Measurements from ENCODE around the gene NBAS.

The NBAS gene

GRCh38 chr2:15363734-15364133, 197.4 kb downstream of the NBAS start:
- no peak for TF ChIP-seq POLR2AphosphoS5 (IDR thresholded peaks at IDR 0.05; ENCODE audit: low read depth, low read length)
- no peak for TF ChIP-seq TAF1 (IDR thresholded peaks at IDR 0.05; ENCODE audit: borderline replicate concordance, low read depth, low read length)
- no peak for TF ChIP-seq POLR2A (IDR thresholded peaks at IDR 0.05; ENCODE audit: low read depth, low read length)
- DNase-seq (ENCODE audit: insufficient read length) = no peak
- no peak for FAIRE-seq

GRCh38 chr2:15363142-15363541, 198.0 kb downstream of the NBAS start:
- DNase-seq (ENCODE audit: insufficient read length) (no peak), FAIRE-seq (no peak)
- TF ChIP-seq TAF1 (IDR thresholded peaks at IDR 0.05; ENCODE audit: borderline replicate concordance, low read depth, low read length) (no peak), POLR2A (IDR thresholded peaks at IDR 0.05; ENCODE audit: low read depth, low read length) (no peak), POLR2AphosphoS5 (IDR thresholded peaks at IDR 0.05; ENCODE audit: low read depth, low read length) (no peak)

GRCh38 chr2:15359716-15360531, 201.2 kb downstream of the NBAS start:
- no peak for TF ChIP-seq TAF1 (IDR thresholded peaks at IDR 0.05; ENCODE audit: borderline replicate concordance, low read depth, low read length)
- no peak for TF ChIP-seq POLR2A (IDR thresholded peaks at IDR 0.05; ENCODE audit: low read depth, low read length)
- TF ChIP-seq POLR2AphosphoS5 (IDR thresholded peaks at IDR 0.05; ENCODE audit: low read depth, low read length) = no peak
- FAIRE-seq (no peak), DNase-seq (ENCODE audit: insufficient read length) (no peak)

GRCh38 chr2:15357922-15358321, 203.2 kb downstream of the NBAS start:
- no peak for DNase-seq (ENCODE audit: insufficient read length)
- no peak for FAIRE-seq
- no peak for TF ChIP-seq POLR2A (IDR thresholded peaks at IDR 0.05; ENCODE audit: low read depth, low read length)
- no peak for TF ChIP-seq POLR2AphosphoS5 (IDR thresholded peaks at IDR 0.05; ENCODE audit: low read depth, low read length)
- no peak for TF ChIP-seq TAF1 (IDR thresholded peaks at IDR 0.05; ENCODE audit: borderline replicate concordance, low read depth, low read length)

GRCh38 chr2:15357186-15357585, 203.9 kb downstream of the NBAS start:
- DNase-seq (ENCODE audit: insufficient read length) (no peak), FAIRE-seq (no peak)
- TF ChIP-seq TAF1 (IDR thresholded peaks at IDR 0.05; ENCODE audit: borderline replicate concordance, low read depth, low read length) = no peak
- no peak for TF ChIP-seq POLR2AphosphoS5 (IDR thresholded peaks at IDR 0.05; ENCODE audit: low read depth, low read length)
- TF ChIP-seq POLR2A (IDR thresholded peaks at IDR 0.05; ENCODE audit: low read depth, low read length) = no peak

- no peak for FAIRE-seq
- TF ChIP-seq TAF1 (IDR thresholded peaks at IDR 0.05; ENCODE audit: borderline replicate concordance, low read depth, low read length) (no peak), POLR2AphosphoS5 (IDR thresholded peaks at IDR 0.05; ENCODE audit: low read depth, low read length) (no peak), POLR2A (IDR thresholded peaks at IDR 0.05; ENCODE audit: low read depth, low read length) (no peak)
- DNase-seq (ENCODE audit: insufficient read length) = no peak
Measured at GRCh38 chr2:15355386-15355785, 205.7 kb downstream of the NBAS start.

- DNase-seq (ENCODE audit: insufficient read length) (no peak), FAIRE-seq (no peak)
- TF ChIP-seq TAF1 (IDR thresholded peaks at IDR 0.05; ENCODE audit: borderline replicate concordance, low read depth, low read length) (no peak), POLR2AphosphoS5 (IDR thresholded peaks at IDR 0.05; ENCODE audit: low read depth, low read length) (no peak), POLR2A (IDR thresholded peaks at IDR 0.05; ENCODE audit: low read depth, low read length) (no peak)
Measured at GRCh38 chr2:15354596-15355366, 206.4 kb downstream of the NBAS start.

GRCh38 chr2:15352363-15352762, 208.8 kb downstream of the NBAS start:
- TF ChIP-seq POLR2A (IDR thresholded peaks at IDR 0.05; ENCODE audit: low read depth, low read length) (no peak), POLR2AphosphoS5 (IDR thresholded peaks at IDR 0.05; ENCODE audit: low read depth, low read length) (no peak), TAF1 (IDR thresholded peaks at IDR 0.05; ENCODE audit: borderline replicate concordance, low read depth, low read length) (no peak)
- no peak for DNase-seq (ENCODE audit: insufficient read length)
- FAIRE-seq = no peak

- DNase-seq (ENCODE audit: insufficient read length) (no peak), FAIRE-seq (no peak)
- TF ChIP-seq POLR2AphosphoS5 (IDR thresholded peaks at IDR 0.05; ENCODE audit: low read depth, low read length) (no peak), TAF1 (IDR thresholded peaks at IDR 0.05; ENCODE audit: borderline replicate concordance, low read depth, low read length) (no peak), POLR2A (IDR thresholded peaks at IDR 0.05; ENCODE audit: low read depth, low read length) (no peak)
Measured at GRCh38 chr2:15348636-15349035, 212.5 kb downstream of the NBAS start.

GRCh38 chr2:15348045-15348444, 213.1 kb downstream of the NBAS start:
- DNase-seq (ENCODE audit: insufficient read length) = no peak
- TF ChIP-seq POLR2A (IDR thresholded peaks at IDR 0.05; ENCODE audit: low read depth, low read length) = no peak
- no peak for TF ChIP-seq POLR2AphosphoS5 (IDR thresholded peaks at IDR 0.05; ENCODE audit: low read depth, low read length)
- no peak for TF ChIP-seq TAF1 (IDR thresholded peaks at IDR 0.05; ENCODE audit: borderline replicate concordance, low read depth, low read length)
- FAIRE-seq = no peak

- FAIRE-seq (no peak), DNase-seq (ENCODE audit: insufficient read length) (no peak)
- TF ChIP-seq TAF1 (IDR thresholded peaks at IDR 0.05; ENCODE audit: borderline replicate concordance, low read depth, low read length) (no peak), POLR2AphosphoS5 (IDR thresholded peaks at IDR 0.05; ENCODE audit: low read depth, low read length) (no peak), POLR2A (IDR thresholded peaks at IDR 0.05; ENCODE audit: low read depth, low read length) (no peak)
Measured at GRCh38 chr2:15346624-15347023, 214.5 kb downstream of the NBAS start.

All from GM12892 (cell line).